RCC 7860 (cell line): Measurements from ENCODE around the gene SH3RF3.

Experiments used
- DNase-seq: peaks from one replicate; pipeline ENCODE4 v3.0.0-alpha.2; 2015; ENCODE audit warnings: low spot score
- FAIRE-seq: peaks from 2 replicates; lab custom pipeline; 2012; peaks lifted over from hg19 to GRCh38; lab: Jason Lieb, UNC

Gene SH3RF3

DNA sequence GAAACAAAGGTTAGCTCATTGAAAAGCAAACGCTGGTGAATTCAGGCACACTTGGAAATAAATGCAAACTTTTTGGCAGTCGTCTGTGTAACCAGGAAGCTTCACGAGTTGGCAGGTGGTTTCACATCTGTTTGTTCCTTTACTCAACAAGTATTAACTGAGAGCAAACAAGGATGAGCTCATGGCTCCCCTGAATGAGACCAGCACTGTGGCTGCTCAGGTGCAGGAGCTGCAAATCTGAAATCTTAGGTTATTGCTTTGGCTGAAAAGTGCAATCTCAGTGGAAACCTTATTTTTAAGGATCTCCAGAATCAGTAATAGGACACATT lies 46.3 kb downstream of the SH3RF3 start:
- DNase-seq (no peak), FAIRE-seq (no peak)

DNA sequence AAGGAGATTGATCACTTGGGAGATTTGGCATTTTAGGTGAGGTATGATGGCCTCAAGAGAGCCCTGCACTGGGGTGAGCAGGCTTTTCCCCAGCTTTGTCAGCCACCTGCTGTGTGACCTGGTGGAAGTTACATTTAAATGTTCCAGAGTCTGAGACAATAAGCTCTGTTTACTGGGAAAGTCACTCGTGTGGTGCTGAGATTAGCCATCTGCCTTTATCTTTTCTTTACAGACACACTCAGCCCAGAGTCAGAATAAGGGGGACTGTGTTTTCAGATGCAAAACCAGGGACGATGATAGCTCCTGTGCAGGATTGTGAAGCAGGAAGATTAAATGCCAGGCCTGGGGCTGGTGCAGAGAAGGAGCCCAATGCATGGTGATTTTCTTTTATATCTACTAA lies 47.9 kb downstream of the SH3RF3 start:
- DNase-seq (no peak), FAIRE-seq (no peak)

DNA sequence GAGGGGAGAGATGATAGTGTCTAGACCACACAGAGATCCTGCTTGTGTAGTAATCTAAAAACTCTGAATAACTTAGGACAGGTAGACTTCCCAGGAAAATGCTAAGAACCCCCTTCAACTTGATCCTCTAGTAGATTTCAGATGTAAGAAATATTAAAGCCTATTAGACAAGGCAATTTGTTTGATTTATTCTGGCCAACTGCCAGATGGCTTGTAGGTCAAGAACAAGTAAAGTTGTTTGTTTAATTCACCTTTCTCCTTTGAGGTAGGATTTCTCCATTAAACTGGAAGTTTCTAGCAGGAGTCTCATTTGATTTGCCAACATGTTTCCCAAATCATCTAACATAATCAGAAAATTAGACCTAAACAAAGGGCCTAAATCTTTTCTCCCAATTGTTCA lies 48.6 kb downstream of the SH3RF3 start:
- FAIRE-seq (no peak), DNase-seq (no peak)

DNA sequence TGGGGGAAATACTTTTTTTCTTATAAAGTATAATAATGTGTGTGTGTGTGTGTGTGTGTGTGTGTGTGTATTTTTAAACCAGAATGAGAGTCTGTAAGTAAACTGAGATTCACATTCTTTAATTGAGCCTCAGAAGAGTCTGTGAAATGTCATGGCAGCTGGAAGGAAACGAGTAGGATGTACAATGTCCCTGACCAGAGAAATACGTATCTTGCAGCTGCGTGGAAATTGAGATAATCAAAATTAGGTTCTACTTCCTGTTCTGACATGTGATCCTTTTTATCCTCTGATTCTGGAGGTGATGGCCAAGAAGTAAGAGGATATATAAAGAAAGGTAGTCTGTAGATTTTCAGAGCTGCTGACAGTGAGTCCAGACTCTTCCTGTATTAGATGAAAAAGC lies 50.0 kb downstream of the SH3RF3 start:
- FAIRE-seq = no peak

DNA sequence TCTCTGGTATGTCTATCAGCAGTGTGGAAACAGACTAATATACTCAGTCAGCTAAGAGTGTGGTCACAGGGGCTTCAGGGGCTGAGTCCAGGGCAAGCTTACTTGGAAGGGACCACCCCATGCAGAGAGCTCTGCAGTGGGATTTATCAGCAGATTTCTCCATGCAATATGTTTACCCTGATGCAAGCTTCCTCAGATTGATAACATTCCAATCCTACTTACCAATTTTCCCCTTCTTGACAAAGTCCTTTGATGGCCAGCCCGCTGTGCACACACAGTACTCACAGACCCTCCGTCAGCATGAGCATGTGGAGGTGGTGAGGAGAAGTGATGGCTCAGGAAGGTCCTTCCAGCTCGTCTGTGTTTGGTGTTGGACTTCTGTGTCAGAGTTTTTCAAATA lies 51.8 kb downstream of the SH3RF3 start:
- FAIRE-seq = no peak
- no peak for DNase-seq

More for the DNA sequence above, 50.0 kb downstream of the SH3RF3 start:
- DNase-seq = no peak

DNA sequence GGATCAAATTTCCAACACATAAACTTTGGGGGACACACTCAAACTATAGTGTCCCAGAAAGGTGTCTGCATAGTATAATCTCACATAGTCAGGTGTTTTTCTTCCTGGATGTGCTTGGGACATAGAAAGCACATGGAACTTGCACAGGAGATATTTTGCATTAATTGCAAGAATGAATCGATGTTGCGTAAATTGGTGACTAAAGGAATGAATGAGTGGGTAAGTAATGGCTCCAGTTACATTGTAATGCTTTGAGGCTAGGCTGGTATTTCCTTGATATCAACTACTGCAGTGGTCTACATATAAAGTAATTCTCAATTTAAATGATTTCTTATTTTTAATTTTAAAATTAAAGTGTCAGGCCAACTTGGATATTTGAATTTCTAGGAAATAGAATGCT lies 53.4 kb downstream of the SH3RF3 start:
- no peak for FAIRE-seq
- DNase-seq = no peak

DNA sequence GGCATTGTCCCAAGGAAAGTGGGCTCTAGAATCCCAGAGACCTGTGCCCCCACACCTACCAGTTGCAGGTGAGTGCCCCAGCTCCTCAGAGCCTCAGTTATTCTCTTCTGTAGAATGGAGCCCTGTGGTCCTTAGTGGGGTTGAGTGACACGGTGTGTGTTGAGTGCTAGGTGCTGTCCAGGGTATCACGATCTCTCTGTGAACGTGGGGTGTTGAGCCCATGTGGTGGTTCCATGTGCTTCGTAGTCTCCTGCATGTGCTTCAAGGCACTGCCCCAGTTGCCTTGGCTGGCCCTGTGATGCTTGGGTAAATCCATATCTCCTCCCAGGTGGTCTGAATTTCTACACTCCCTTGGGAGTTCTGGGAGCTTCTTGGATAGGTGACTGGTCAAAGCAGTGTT lies 54.9 kb downstream of the SH3RF3 start:
- DNase-seq (no peak), FAIRE-seq (no peak)

DNA sequence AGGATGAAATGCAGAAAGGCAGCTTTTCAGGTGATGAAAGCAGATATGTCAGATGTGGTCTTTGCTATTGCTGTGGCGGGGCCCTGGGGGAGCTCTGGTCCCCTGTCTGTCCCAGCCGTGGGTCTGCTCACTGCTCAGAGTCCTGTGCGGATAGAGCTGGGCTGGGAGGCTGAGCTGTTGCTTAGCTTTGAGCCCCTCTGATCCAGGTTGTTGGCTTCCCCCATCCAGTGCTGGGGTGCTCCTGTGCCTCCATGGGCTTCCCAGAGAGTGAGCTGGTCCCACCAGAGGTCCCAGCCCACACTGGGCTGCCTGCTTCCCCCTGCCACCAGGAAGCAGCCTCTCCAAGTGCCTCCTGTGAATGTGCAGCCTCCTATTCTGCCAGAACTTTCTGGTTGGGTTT lies 55.4 kb downstream of the SH3RF3 start:
- no peak for FAIRE-seq

DNA sequence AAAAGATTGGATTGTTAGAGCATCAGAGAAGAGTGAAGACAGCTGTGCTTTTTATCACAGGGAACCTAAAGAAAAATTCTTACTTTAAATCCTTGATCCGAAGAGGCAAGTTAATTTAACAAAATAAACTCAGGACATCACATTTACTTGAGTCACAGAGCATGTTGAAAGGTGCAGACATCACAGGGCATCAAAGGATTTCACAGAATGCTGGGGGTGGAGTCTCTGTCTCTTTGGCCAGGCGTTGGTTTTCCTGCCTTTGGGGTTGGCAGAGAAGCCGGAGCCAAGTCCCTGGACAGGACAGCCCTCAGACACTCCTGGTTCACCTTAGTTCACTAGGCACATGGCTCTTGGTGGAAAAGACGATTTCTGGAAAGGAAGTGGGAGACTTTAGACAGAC lies 56.3 kb downstream of the SH3RF3 start:
- DNase-seq (no peak), FAIRE-seq (no peak)

More for the DNA sequence above, 55.4 kb downstream of the SH3RF3 start:
- DNase-seq = no peak

DNA sequence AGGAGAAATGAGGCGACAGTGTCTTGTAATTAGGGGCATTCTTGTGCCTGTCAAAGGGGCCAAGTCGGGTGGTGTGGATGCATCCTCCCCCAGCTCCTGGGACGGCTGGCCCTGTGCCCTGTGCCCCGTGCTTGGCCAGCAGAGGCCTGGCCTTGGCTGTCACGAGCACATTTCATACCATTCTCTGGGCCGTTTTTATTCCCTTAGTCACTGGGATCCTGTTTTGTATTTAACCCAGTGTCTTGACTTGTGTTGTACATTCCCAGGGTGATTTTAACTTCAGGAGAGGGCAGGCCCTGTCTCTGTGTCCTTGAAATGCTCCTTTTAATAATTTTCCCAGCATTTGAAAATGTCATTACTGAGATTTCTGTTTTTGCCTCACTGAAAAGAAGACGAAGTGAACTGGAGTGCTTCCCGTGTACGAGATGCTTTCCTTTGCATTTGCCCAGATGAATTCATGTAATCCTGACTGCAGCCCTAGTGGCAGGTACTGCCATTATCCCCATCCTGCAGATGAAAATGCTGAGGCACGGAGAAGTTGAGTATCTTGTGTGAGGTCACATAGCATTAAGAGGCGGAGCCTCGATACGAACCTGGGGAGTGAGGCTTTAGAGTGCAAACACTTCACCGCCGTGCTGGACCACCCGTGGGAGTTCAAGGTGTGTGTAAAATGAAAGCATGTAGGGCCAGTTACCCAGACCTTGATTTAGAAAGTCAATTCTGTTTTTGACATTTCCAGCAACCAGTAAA lies 57.0 kb downstream of the SH3RF3 start:
- FAIRE-seq (no peak), DNase-seq (no peak)

DNA sequence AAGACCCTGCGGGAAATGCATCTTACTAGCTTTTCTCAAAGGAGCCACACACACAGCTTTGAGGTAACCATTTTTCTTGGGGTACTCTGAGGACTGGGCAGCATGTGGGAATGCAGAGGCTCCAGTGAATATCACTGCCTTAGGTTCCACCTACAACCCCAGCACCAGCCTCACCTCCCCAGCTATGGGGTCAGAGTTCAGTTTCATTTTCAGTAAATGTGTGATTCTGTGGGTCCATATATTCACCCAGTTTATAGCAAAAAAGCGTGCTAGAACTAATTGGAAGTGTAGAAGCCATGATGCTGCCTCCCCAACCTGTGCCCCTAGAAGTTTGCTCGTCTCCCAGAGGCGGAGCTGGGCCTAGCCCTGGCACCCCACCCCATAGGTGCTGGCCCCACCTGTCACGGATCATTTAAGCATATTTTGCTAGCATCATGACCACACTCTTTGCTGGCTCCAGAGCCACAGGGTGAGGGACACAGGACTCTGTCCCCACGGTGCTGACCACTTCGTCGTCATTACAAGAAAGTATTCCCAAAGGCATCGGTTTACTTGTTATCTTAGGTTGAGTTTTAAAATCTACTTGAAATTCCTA lies 57.7 kb downstream of the SH3RF3 start:
- DNase-seq (no peak), FAIRE-seq (no peak)

DNA sequence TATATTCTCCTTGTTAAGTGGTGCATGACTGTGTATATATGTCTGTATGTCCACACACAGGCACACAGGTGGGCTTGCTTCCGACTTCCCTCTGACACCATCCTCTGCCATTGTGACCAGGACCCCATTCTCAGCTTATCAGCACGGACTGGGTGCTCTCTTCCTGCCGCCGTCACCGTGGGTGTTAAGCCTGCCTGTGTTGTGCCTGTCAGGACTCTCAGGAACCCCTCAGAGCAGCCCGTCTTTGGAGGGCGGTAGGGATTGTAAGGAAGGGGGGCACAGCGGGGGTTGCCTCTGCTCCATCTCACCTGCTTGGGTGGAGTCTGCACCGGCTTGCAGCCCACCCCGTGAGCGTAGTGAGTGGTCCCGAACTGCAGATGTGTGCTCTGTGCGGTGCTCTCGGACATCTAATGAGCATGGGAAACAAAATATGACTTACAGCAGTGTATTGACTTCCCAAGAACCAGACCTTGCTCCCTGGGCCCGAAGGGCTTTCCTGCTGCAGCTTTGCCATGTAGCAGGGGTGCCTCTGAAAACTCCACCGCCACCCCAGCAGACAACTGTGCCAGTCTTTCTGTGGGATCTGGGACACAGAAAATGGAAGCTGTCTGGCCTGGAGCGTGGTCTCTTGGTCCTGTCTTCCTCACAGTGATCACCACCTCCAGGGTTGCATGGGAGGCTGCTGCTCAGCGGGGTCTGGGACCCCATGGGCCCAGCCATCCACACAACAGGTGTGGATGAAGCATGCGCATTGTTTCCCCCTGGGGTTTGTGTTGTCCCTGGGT lies 58.9 kb downstream of the SH3RF3 start:
- no peak for FAIRE-seq
- DNase-seq = no peak

DNA sequence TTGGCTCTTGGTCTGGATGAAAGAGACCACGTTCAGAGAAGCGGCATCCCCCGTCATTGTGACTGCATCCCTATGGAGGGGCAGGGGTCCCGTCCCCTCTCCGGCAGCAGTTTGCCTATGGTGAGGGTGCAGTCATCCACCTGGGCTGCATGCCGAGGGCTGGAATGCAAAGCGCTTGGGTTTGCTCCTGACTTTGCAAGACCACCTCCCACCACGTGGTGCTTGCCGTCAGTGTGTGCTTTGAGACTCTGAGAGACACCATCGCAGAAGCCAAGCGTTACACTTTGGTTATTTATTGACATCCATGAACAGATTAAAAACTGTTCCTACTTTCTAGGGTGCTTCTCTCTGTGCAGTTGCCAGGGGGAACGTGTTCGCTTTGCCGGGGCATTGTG lies 59.5 kb downstream of the SH3RF3 start:
- FAIRE-seq (no peak), DNase-seq (no peak)

DNA sequence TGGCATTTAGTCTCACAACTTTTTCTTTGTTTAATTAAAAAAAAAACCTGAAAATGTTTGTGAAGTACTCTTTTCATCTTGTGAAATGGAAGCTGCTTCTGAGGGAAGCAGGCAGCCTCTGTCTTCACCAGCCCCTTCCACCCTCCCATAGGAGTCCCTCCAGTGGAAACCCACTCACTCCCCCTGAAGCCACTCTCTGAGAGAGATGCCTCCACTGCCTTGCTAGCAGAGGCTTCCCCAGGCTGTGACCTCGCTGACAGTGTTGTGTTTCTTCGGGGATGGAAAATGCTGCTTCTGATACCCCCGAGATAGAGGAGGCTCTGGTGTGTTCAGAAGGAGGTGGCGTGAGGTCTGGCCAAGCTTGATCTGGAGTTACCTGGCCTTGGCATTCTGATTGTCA lies 59.9 kb downstream of the SH3RF3 start:
- no peak for FAIRE-seq
- DNase-seq = no peak

DNA sequence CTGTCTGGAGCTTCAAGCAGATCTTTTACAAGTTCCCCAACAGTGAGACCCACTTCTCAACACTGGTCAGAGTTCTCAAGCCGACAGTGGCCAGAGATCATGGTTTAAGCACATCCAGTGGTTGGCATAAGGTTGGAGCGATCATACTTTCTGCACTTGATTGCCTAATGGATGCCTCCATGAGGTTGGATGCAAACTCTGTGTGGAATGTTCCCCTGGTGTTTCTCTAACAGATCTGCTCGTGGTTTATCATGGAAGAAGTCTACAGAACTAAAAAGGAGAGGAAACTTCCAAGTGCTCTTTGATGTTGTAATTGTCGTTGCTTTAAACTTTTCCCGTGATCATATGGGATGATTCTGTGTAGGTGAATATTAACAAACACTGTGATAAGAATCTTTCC lies 60.7 kb downstream of the SH3RF3 start:
- no peak for FAIRE-seq
- DNase-seq = no peak

DNA sequence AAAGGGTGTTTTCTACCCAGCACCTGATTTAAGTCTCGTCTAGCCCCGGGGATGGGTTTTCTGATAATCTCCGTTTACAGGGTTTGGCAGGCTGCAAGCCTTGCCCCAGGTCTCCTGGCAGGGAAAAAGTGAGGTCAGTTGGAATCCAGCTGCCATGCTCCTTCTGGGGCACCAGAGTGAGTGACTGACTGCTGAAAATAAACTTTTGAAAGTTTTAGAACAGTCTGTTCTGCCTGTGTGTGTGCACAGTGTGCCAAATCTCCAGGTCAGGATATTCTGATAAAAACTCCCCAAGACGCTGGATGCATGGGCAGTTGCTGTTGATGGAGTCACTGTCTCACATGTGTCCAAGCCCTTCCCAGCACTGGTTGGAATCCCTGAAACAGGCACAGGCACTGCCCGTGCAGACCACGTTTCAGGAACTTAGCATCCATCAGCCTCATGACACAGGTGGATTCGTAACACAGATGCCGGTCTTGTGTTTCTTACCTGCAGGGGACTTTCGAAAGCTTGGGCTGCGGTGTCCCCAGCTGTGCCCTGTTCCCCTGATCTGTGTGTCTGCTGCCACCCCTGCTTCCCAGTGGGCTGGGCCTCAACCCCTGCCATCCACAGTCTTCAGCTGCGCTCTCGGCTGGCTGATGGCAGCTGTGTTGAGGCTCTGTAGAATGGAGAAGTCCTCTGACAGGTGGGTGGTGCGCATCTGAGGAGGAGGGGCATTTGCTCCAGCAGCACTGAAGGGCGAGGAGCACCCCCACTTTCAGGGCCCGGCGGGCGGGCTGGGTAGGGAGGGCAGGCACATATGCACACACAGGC lies 65.0 kb downstream of the SH3RF3 start:
- DNase-seq (no peak), FAIRE-seq (no peak)

DNA sequence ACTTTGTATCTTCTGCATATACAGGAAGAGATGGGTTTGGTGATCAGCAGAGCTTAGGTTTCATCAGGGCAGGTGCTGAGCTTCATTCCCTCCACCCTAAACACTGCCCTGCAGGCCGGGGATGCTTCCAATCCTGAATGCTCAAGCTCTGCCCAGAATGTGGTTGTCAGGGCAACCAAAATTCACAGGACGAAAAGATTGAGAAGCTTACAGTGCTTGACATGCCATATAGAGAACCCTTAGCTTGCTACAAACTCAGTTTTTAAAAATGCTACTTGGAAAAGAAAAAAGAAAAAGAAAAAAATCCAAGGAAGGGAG lies 65.6 kb downstream of the SH3RF3 start:
- DNase-seq (no peak), FAIRE-seq (no peak)

DNA sequence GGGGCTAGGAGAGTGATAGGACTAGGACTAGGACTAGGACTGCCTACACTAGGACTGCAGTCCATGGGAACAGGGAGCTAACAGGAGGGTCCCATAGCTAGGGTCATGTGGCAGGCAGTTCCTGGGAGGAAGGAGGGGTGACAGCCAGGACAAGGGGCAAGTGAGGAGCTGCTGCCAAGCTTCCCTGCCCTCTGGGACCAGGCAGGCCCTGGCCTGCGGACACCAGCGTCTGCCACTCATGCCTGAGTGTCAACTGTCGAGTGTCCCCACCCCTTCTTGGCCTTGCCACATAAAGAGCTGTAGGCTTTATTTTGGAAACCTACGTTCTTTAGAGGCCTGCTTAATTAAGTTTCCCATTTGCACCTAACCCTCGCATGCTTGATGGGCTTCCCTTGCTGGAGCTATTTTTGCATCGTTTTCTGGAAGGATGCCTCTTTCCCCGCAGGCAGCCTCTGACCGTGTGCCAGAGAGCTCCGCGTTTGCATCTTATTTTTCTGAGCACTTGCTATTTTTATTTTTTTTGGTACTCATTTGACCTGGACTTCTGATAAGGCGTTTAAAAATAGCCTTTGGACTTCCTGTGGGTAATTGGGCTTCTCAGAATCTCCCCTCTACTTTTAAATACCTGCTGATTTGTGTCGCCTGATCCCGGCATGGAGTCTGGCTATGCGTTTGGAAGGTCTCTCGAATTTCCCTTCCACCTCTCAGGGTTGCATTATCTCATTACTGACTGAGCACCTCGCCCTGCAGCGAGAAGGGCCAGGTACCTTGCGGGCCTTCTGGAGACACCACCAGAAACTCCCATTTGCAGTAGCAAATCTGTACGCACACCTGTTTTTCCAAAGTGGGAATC lies 66.4 kb downstream of the SH3RF3 start:
- FAIRE-seq (no peak), DNase-seq (no peak)

DNA sequence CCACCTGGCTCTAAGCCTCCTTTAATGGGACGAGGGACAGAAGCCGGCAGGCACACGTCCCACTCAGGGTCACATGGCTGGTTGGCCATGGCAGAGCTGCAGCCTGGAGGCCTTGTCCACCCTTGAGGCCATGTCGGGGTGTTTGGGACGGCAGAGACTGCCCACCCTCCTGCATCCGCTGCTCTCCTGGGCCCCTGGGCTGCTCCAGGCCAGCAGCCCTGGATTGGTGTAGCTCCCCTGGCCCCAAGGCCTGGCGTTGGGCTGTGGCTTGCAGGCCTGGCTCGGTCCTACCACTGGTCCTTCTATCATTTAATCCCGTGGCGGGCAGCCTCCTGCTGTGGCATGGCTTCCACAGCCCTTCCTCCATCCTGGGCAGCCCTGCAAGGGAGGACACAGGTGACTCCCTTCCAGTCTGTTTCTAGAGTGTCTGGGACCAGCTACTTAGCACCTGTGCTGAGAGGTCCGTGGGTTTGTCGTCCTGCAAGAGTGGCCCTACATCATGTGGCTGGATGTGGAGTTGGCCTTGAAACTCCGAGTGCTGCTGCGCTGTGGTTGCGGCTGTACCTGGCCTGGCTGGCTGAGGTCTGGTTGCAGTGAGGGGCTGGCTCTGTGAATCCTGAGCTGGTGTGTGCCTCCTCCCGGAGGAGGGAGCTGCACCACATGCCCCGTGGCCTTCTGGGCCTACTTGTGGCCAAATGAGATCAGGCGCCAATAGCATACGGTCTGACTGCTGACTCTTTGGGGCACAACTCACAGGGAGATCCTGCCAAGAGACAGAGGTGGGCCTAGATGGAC lies 67.3 kb downstream of the SH3RF3 start:
- FAIRE-seq (no peak), DNase-seq (no peak)
